ENCODE data around the gene SLC34A3. TPM values are rescaled to one million over a fixed set of nuclear protein-coding genes. Genes with fewer than 3 reads are reported as not detected.

The SLC34A3 gene
- total RNA-seq, 1 donor from 2014 or later = not detected

- Mint-ChIP-seq H3K4me3 (ENCODE audit: unreplicated experiment) (no peak overlapping the region), H3K27ac (ENCODE audit: unreplicated experiment) (no peak overlapping the region), H3K36me3 (ENCODE audit: unreplicated experiment) (no peaks in the 10 kb centered on the region), H3K4me1 (ENCODE audit: unreplicated experiment) (peaks cover 26% of the 10 kb centered on the region), H3K9me3 (ENCODE audit: unreplicated experiment) (no peaks in the 10 kb centered on the region), H3K27me3 (ENCODE audit: unreplicated experiment) (no peaks in the 10 kb centered on the region)
- no peak for TF ChIP-seq CTCF (IDR thresholded peaks at IDR 0.05)
- no peak for DNase-seq (ENCODE audit: extremely low spot score, unreplicated experiment)
Measured at GRCh38 chr9:137278721-137279711, 48.3 kb downstream of the SLC34A3 start.

GRCh38 chr9:137279741-137280473 lies 49.2 kb downstream of the SLC34A3 start:
- DNase-seq (ENCODE audit: extremely low spot score, unreplicated experiment) = no peak
- no peaks in the 10 kb centered on the region for H3K27me3 Mint-ChIP-seq (ENCODE audit: unreplicated experiment)
- H3K36me3 Mint-ChIP-seq (ENCODE audit: unreplicated experiment) = no peaks in the 10 kb centered on the region
- H3K4me1 Mint-ChIP-seq (ENCODE audit: unreplicated experiment) = peaks cover 22% of the 10 kb centered on the region
- no peak for TF ChIP-seq CTCF (IDR thresholded peaks at IDR 0.05)
- no peak overlapping the region for H3K4me3 Mint-ChIP-seq (ENCODE audit: unreplicated experiment)
- no peaks in the 10 kb centered on the region for H3K9me3 Mint-ChIP-seq (ENCODE audit: unreplicated experiment)
- no peak overlapping the region for H3K27ac Mint-ChIP-seq (ENCODE audit: unreplicated experiment)

- no peak for DNase-seq (ENCODE audit: extremely low spot score, unreplicated experiment)
- peaks cover 14% of the 10 kb centered on the region for H3K4me1 Mint-ChIP-seq (ENCODE audit: unreplicated experiment)
- no peak overlapping the region for H3K4me3 Mint-ChIP-seq (ENCODE audit: unreplicated experiment)
- peak; percentile 64 for TF ChIP-seq CTCF (IDR thresholded peaks at IDR 0.05)
- no peaks in the 10 kb centered on the region for H3K27me3 Mint-ChIP-seq (ENCODE audit: unreplicated experiment)
- no peak overlapping the region for H3K27ac Mint-ChIP-seq (ENCODE audit: unreplicated experiment)
- H3K9me3 Mint-ChIP-seq (ENCODE audit: unreplicated experiment) = no peaks in the 10 kb centered on the region
- H3K36me3 Mint-ChIP-seq (ENCODE audit: unreplicated experiment) = no peaks in the 10 kb centered on the region
Measured at GRCh38 chr9:137280474-137281344, 50.0 kb downstream of the SLC34A3 start.

GRCh38 chr9:137281345-137282116 lies 50.8 kb downstream of the SLC34A3 start:
- Mint-ChIP-seq H3K27me3 (ENCODE audit: unreplicated experiment) (no peaks in the 10 kb centered on the region), H3K36me3 (ENCODE audit: unreplicated experiment) (no peaks in the 10 kb centered on the region), H3K9me3 (ENCODE audit: unreplicated experiment) (no peaks in the 10 kb centered on the region), H3K4me3 (ENCODE audit: unreplicated experiment) (no peak overlapping the region), H3K27ac (ENCODE audit: unreplicated experiment) (no peak overlapping the region), H3K4me1 (ENCODE audit: unreplicated experiment) (peaks cover 11% of the 10 kb centered on the region)
- no peak for DNase-seq (ENCODE audit: extremely low spot score, unreplicated experiment)
- TF ChIP-seq CTCF (IDR thresholded peaks at IDR 0.05) = no peak

Other genes starting within 250 kb of the SLC34A3 start
- gene LCNL1, start 247.9 kb upstream of the SLC34A3 start, total RNA-seq = 3.0 and 3.4 TPM in 2 replicates
- gene PAXX, start 238.5 kb upstream of the SLC34A3 start, total RNA-seq = 38.5 and 51.4 TPM in 2 replicates
- gene CLIC3, start 234.3 kb upstream of the SLC34A3 start, total RNA-seq = 0.52 TPM in 1 of 2 replicates, not detected in the other
- gene ABCA2, start 202.7 kb upstream of the SLC34A3 start, total RNA-seq = 47.6 and 55.1 TPM in 2 replicates
- 0.13 TPM in 1 of 2 replicates, not detected in the other for gene FUT7, start 198.8 kb upstream of the SLC34A3 start, total RNA-seq
- 84.4 and 91.0 TPM in 2 replicates for gene NPDC1, start 184.7 kb upstream of the SLC34A3 start, total RNA-seq
- gene ENTPD2, start 176.8 kb upstream of the SLC34A3 start, total RNA-seq = 0.46 TPM in 1 of 2 replicates, not detected in the other
- 3.1 and 3.4 TPM in 2 replicates for gene SAPCD2, start 160.3 kb upstream of the SLC34A3 start, total RNA-seq
- 34.2 and 38.3 TPM in 2 replicates for gene UAP1L1, start 153.4 kb upstream of the SLC34A3 start, total RNA-seq
- gene MAN1B1, start 143.9 kb upstream of the SLC34A3 start, total RNA-seq = 109 and 120 TPM in 2 replicates
- 118 TPM in 2 replicates for gene DPP7, start 116.2 kb upstream of the SLC34A3 start, total RNA-seq
- not detected in 2 replicates for gene GRIN1, start 91.7 kb upstream of the SLC34A3 start, total RNA-seq
- not detected in 2 replicates for gene LRRC26, start 60.9 kb upstream of the SLC34A3 start, total RNA-seq
- gene TMEM210, start 58.8 kb upstream of the SLC34A3 start, total RNA-seq = not detected in 2 replicates
- 59.3 and 61.0 TPM in 2 replicates for gene ANAPC2, start 42.3 kb upstream of the SLC34A3 start, total RNA-seq
- 57.4 and 58.1 TPM in 2 replicates for gene SSNA1, start 42.2 kb upstream of the SLC34A3 start, total RNA-seq
- gene TPRN, start 30.2 kb upstream of the SLC34A3 start, total RNA-seq = 19.8 and 21.7 TPM in 2 replicates
- gene TMEM203, start 25.3 kb upstream of the SLC34A3 start, total RNA-seq = 40.5 and 41.2 TPM in 2 replicates
- gene NDOR1, start 25.2 kb upstream of the SLC34A3 start, total RNA-seq = 15.5 and 20.5 TPM in 2 replicates
- 7.2 and 8.0 TPM in 2 replicates for gene RNF208, start 8.7 kb upstream of the SLC34A3 start, total RNA-seq
- gene CYSRT1, start 5.7 kb upstream of the SLC34A3 start, total RNA-seq = 1.5 and 1.7 TPM in 2 replicates
- gene RNF224, start 3.4 kb upstream of the SLC34A3 start, total RNA-seq = not detected in 2 replicates
- gene TUBB4B, start 10.4 kb downstream of the SLC34A3 start, total RNA-seq = 132 and 136 TPM in 2 replicates
- 0.50 and 0.78 TPM in 2 replicates for gene STPG3, start 20.4 kb downstream of the SLC34A3 start, total RNA-seq
- 54.1 and 57.6 TPM in 2 replicates for gene NELFB, start 24.4 kb downstream of the SLC34A3 start, total RNA-seq
- gene TOR4A, start 46.8 kb downstream of the SLC34A3 start, total RNA-seq = 1.2 and 1.9 TPM in 2 replicates
- 1.8 and 2.1 TPM in 2 replicates for gene NRARP, start 71.4 kb downstream of the SLC34A3 start, total RNA-seq
- gene EXD3, start 192.3 kb downstream of the SLC34A3 start, total RNA-seq = 20.0 and 21.5 TPM in 2 replicates
- 1.0 and 1.5 TPM in 2 replicates for gene NOXA1, start 192.5 kb downstream of the SLC34A3 start, total RNA-seq
- gene ENTPD8, start 210.5 kb downstream of the SLC34A3 start, total RNA-seq = 0.16 and 0.24 TPM in 2 replicates
- gene NSMF, start 228.4 kb downstream of the SLC34A3 start, total RNA-seq = 93.1 and 103 TPM in 2 replicates

All from osteocyte (in vitro differentiated cells).